Fibroblast of pulmonary artery (primary cell): Measurements from ENCODE around the gene RAD50.

Experiments used
- DNase-seq: peaks from one replicate; pipeline ENCODE4 v3.0.0-alpha.2; 2010; ENCODE audit warnings: low read depth
- H3K4me3 ChIP-seq: replicated peaks from 2 replicates; pipeline ENCODE4 v1.5.1; 2011; ENCODE audit warnings: low read depth, mild to moderate bottlenecking, control low read depth, low read length, moderate library complexity
- TF ChIP-seq, protein P1 (sequence below): IDR thresholded peaks from 2 replicates; pipeline ENCODE4 v1.5.1; 2011; ENCODE audit warnings: mild to moderate bottlenecking, control low read depth, low read length, inconsistent platforms; ENCODE audit errors: missing control alignments

RAD50 gene

GRCh38 chr5:132662925-132663770, 106.4 kb downstream of the RAD50 start:
- TF ChIP-seq, protein P1, sequence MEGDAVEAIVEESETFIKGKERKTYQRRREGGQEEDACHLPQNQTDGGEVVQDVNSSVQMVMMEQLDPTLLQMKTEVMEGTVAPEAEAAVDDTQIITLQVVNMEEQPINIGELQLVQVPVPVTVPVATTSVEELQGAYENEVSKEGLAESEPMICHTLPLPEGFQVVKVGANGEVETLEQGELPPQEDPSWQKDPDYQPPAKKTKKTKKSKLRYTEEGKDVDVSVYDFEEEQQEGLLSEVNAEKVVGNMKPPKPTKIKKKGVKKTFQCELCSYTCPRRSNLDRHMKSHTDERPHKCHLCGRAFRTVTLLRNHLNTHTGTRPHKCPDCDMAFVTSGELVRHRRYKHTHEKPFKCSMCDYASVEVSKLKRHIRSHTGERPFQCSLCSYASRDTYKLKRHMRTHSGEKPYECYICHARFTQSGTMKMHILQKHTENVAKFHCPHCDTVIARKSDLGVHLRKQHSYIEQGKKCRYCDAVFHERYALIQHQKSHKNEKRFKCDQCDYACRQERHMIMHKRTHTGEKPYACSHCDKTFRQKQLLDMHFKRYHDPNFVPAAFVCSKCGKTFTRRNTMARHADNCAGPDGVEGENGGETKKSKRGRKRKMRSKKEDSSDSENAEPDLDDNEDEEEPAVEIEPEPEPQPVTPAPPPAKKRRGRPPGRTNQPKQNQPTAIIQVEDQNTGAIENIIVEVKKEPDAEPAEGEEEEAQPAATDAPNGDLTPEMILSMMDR, result no peak
- DNase-seq, result peak; percentile 14
- no peak overlapping the region for H3K4me3 ChIP-seq

DNA sequence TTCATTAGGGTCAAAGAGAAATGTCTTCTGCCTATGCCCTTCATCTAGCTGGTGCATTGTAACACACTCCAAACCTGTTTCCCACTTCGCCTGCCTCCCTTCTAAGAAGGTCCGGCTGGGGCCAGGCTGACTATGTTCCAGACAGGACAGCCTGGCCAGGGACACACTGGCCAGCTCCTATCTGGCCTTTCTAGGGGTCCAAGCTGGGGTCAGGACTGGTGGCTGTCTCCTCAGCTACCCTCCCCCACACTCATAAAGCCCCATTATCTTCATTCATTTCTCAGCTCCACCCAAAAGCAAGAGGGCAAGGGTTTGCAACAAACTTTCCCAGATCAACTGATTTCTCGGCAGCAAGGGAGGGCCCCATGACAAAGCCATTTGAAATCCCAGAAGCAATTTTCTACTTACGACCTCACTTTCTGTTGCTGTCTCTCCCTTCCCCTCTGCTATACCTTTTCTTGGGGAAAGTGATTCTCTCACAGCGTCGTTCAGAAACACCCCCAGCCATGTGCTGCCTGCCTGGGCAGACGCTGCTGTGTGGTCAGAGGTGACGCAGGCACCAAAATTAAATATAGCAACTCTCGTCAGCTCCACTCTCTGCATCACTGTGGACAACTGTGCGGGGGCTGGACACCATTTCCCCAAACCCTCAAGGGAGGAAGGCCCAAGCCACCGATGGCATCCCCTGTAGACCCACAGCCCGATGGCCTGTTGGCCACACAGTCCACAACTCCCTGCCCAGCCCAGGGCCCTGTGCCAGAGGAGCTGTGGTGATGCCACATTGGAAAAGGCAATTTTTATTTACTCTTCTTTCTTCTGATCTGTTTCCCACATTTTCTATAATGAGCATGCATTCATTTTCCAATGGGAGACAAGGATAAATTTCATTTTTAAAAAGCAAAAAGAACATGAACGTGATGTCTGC, 107.3 kb downstream of the RAD50 start:
- TF ChIP-seq, protein P1, result no peak
- H3K4me3 ChIP-seq, result no peak overlapping the region
- DNase-seq, result no peak

DNA sequence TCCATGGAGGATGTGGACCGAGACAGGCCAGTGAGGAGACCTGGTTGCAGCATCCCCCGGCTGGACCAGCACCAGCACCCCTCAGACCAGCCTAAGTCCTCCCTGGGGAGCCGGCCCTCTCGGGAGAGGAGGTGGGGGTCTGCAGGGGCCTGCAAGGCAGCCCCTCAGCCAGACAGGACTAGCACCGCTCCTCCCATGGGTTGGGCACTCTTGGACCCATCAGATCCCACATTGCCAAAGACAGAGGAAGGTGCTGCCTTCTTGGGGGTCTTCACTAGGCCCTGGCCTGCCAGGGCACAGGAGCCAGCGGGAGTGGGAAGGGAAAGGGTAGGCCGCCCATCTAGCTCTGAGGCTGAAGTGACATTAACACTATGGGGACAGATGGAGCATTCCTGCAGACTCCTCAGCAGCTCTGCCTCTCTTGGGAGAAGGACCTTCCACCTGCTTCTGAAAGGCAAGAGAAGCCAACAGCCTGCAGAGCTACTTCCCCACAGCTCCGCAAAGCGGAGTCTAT, 108.0 kb downstream of the RAD50 start:
- H3K4me3 ChIP-seq, result no peak overlapping the region
- DNase-seq, result no peak
- TF ChIP-seq, protein P1, result no peak

- DNase-seq, result no peak
- TF ChIP-seq, protein P1, result no peak
- no peak overlapping the region for H3K4me3 ChIP-seq
Observed at GRCh38 chr5:132665574-132666080, 108.8 kb downstream of the RAD50 start.

DNA sequence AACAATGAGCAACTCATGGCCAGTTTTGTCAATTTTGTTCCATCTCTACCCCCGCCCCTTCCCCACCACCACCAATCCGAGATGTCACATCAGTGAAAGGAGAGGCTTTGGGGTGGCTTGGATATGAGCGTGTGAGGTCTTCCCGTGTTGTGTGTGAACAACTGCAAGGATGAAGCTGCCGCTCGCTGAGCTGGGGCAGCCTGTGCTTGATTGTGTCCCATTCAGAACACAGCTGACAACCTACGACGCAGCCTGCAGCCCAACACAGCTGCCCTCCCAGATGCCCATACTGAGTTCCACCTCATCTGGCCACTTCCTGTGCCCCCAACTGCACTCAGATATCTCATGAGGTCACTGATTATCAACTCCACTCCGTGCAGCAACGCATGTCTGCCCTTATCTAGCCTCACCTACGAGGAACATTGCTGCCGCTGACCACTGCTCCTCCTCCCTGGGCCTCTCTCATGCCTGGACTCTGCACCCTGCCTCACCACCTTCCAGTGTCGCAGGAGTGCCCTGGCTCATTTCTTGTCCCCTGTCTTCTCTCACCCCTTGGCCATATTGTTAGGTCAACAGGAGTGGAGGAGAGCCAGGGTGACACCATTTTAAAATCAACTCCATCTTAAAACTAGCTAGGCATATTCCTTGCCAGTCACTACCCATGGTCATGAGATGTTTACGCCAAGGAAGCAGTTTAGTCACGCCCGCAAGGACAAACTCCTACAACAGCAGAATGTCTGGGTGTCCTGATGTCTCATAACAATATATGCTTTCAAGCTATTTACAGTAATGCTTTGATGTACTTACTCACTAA, 109.7 kb downstream of the RAD50 start:
- no peak for DNase-seq
- no peak overlapping the region for H3K4me3 ChIP-seq
- TF ChIP-seq, protein P1, result no peak

DNA sequence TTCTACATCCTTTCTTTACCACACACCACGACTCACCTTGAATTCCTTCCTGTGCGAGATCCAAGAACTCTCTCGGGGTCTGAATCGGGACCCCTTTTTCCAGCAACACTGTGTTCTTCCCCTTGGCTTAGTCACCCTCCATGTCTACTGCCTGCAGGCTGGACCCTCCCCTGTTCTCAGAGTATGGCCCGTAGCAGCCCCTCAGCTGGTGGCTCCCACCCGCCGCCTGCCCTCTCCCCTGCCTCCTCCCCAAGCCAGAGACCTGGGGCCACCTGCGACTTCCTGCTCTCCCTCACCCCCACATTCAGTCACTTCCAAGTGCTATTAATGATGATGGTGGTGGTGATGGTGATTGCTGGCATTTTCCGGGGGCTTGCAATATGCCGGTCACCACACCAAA, 110.5 kb downstream of the RAD50 start:
- H3K4me3 ChIP-seq, result no peak overlapping the region
- TF ChIP-seq, protein P1, result no peak
- DNase-seq, result no peak
